ENCODE measurements around the gene KRTAP10-3. TPM values are rescaled to one million over a fixed set of nuclear protein-coding genes. Genes with fewer than 3 reads are reported as not detected.

The KRTAP10-3 gene
- total and polyA plus RNA-seq, 2 donors (not counting 1 experiment from before 2014, with no cell fraction given): not detected

GRCh38 chr21:44572959-44573583, 14.5 kb upstream of the KRTAP10-3 start:
- Histone ChIP-seq H4K20me1 (ENCODE audit: control insufficient read depth, extremely low read depth, insufficient read depth, low read length) (no peaks in the 10 kb centered on the region), H3K27me3 (ENCODE audit: control insufficient read depth, insufficient read depth, low read length) (no peaks in the 10 kb centered on the region)

GRCh38 chr21:44571844-44572782, 13.5 kb upstream of the KRTAP10-3 start:
- no peak overlapping the region for H3K4me3 ChIP-seq (replicated peaks in 1 of 4; ENCODE audit: control extremely low read depth in 1 of 4, insufficient read depth in 1 of 4, low read depth in 3 of 4, low read length in 4 of 4)
- H3K4me1 ChIP-seq (ENCODE audit: control insufficient read depth, extremely low read depth, insufficient read depth, low read length): no peaks in the 10 kb centered on the region
- no peaks in the 10 kb centered on the region for H4K20me1 ChIP-seq (ENCODE audit: control insufficient read depth, extremely low read depth, insufficient read depth, low read length)
- no peaks in the 10 kb centered on the region for H3K9me3 ChIP-seq (ENCODE audit: control insufficient read depth, insufficient read depth, low read depth, low read length)
- H3K27ac ChIP-seq (ENCODE audit: insufficient read depth, low read length): no peak overlapping the region
- no peak for DNase-seq (ENCODE audit: low read depth in 2 of 2)
- no peaks in the 10 kb centered on the region for H3K27me3 ChIP-seq (ENCODE audit: control insufficient read depth, insufficient read depth, low read length)
- H2AFZ ChIP-seq (ENCODE audit: low read length): no peak overlapping the region
- no peak overlapping the region for H3K4me2 ChIP-seq (ENCODE audit: extremely low read depth, insufficient read depth, low read length)
- H3K36me3 ChIP-seq (ENCODE audit: control insufficient read depth, insufficient read depth, low read length): no peaks in the 10 kb centered on the region
- no peaks in the 10 kb centered on the region for H3K79me2 ChIP-seq (ENCODE audit: control insufficient read depth, insufficient read depth, low read length)
- TF ChIP-seq EZH2 (IDR thresholded peaks at IDR 0.05; ENCODE audit: low read length, missing control alignments) (no peak), CTCF (conservative IDR thresholded peaks at IDR 0.05 in 1 of 2, IDR thresholded peaks at IDR 0.05 in 1 of 2; ENCODE audit: low read depth in 1 of 2, low read length in 2 of 2) (no peak)
- no peak overlapping the region for H3K9ac ChIP-seq (ENCODE audit: insufficient read depth, low read length)

More at GRCh38 chr21:44572959-44573583, 14.5 kb upstream of the KRTAP10-3 start:
- H3K27ac ChIP-seq (ENCODE audit: insufficient read depth, low read length): no peak overlapping the region
- no peaks in the 10 kb centered on the region for H3K9me3 ChIP-seq (ENCODE audit: control insufficient read depth, insufficient read depth, low read depth, low read length)
- H2AFZ ChIP-seq (ENCODE audit: low read length): no peak overlapping the region
- H3K4me1 ChIP-seq (ENCODE audit: control insufficient read depth, extremely low read depth, insufficient read depth, low read length): no peaks in the 10 kb centered on the region
- H3K79me2 ChIP-seq (ENCODE audit: control insufficient read depth, insufficient read depth, low read length): no peaks in the 10 kb centered on the region
- H3K36me3 ChIP-seq (ENCODE audit: control insufficient read depth, insufficient read depth, low read length): no peaks in the 10 kb centered on the region
- H3K4me2 ChIP-seq (ENCODE audit: extremely low read depth, insufficient read depth, low read length): no peak overlapping the region
- H3K9ac ChIP-seq (ENCODE audit: insufficient read depth, low read length): no peak overlapping the region
- no peak overlapping the region for H3K4me3 ChIP-seq (replicated peaks in 1 of 4; ENCODE audit: control extremely low read depth in 1 of 4, insufficient read depth in 1 of 4, low read depth in 3 of 4, low read length in 4 of 4)
- peak in 1 of 2 donors; percentile 12 for DNase-seq (ENCODE audit: low read depth in 2 of 2)
- no peak for TF ChIP-seq EZH2 (IDR thresholded peaks at IDR 0.05; ENCODE audit: low read length, missing control alignments)
- no peak for TF ChIP-seq CTCF (conservative IDR thresholded peaks at IDR 0.05 in 1 of 2, IDR thresholded peaks at IDR 0.05 in 1 of 2; ENCODE audit: low read depth in 1 of 2, low read length in 2 of 2)

- Histone ChIP-seq H3K9me3 (ENCODE audit: control insufficient read depth, insufficient read depth, low read depth, low read length) (no peaks in the 10 kb centered on the region), H3K27ac (ENCODE audit: insufficient read depth, low read length) (no peak overlapping the region), H3K79me2 (ENCODE audit: control insufficient read depth, insufficient read depth, low read length) (no peaks in the 10 kb centered on the region), H3K4me2 (ENCODE audit: extremely low read depth, insufficient read depth, low read length) (no peak overlapping the region), H2AFZ (ENCODE audit: low read length) (no peak overlapping the region), H3K9ac (ENCODE audit: insufficient read depth, low read length) (no peak overlapping the region), H3K36me3 (ENCODE audit: control insufficient read depth, insufficient read depth, low read length) (no peaks in the 10 kb centered on the region), H4K20me1 (ENCODE audit: control insufficient read depth, extremely low read depth, insufficient read depth, low read length) (no peaks in the 10 kb centered on the region), H3K4me3 (replicated peaks in 1 of 4; ENCODE audit: control extremely low read depth in 1 of 4, insufficient read depth in 1 of 4, low read depth in 3 of 4, low read length in 4 of 4) (no peak overlapping the region), H3K27me3 (ENCODE audit: control insufficient read depth, insufficient read depth, low read length) (no peaks in the 10 kb centered on the region), H3K4me1 (ENCODE audit: control insufficient read depth, extremely low read depth, insufficient read depth, low read length) (no peaks in the 10 kb centered on the region)
- TF ChIP-seq EZH2 (IDR thresholded peaks at IDR 0.05; ENCODE audit: low read length, missing control alignments) (no peak), CTCF (conservative IDR thresholded peaks at IDR 0.05 in 1 of 2, IDR thresholded peaks at IDR 0.05 in 1 of 2; ENCODE audit: low read depth in 1 of 2, low read length in 2 of 2) (no peak)
- no peak for DNase-seq (ENCODE audit: low read depth in 2 of 2)
These were observed 12.7 kb upstream of the KRTAP10-3 start for GRCh38 chr21:44571296-44571695.
